ENCODE measurements around the gene PTPRD.

PTPRD gene

DNA sequence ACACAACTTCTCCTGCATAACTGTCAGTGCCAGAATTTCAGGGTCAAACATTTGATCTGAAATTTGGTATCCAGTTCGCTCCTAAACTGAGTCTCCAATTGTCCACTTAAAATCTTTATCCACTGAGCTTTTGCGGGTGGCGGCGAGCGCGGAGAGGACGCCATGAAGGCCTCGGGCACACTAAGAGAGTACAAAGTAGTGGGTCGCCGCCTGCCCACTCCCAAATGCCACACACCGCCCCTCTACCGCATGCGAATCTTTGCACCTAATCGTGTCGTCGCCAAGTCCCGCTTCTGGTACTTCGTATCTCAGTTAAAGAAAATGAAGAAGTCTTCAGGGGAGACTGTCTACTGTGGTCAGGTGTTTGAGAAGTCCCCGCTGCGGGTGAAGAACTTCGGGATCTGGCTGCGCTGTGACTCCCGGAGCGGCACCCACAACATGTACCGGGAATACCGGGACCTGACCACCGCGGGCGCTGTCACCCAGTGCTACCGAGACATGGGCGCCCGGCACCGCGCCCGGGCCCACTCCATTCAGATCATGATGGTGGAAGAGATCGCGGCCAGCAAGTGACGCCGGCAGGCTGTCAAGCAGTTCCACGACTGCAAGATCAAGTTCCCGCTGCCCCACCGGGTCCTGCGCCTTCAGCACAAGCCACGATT, 1899.5 kb downstream of the PTPRD start:
- TF ChIP-seq, protein P1, sequence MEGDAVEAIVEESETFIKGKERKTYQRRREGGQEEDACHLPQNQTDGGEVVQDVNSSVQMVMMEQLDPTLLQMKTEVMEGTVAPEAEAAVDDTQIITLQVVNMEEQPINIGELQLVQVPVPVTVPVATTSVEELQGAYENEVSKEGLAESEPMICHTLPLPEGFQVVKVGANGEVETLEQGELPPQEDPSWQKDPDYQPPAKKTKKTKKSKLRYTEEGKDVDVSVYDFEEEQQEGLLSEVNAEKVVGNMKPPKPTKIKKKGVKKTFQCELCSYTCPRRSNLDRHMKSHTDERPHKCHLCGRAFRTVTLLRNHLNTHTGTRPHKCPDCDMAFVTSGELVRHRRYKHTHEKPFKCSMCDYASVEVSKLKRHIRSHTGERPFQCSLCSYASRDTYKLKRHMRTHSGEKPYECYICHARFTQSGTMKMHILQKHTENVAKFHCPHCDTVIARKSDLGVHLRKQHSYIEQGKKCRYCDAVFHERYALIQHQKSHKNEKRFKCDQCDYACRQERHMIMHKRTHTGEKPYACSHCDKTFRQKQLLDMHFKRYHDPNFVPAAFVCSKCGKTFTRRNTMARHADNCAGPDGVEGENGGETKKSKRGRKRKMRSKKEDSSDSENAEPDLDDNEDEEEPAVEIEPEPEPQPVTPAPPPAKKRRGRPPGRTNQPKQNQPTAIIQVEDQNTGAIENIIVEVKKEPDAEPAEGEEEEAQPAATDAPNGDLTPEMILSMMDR (IDR thresholded peaks at IDR 0.05; ENCODE audit: control extremely low read depth, extremely low read depth, low read depth, missing control alignments), result no peak
- POLR2A ChIA-PET, result no interaction called here
- no peak for DNase-seq (ENCODE audit: extremely low spot score)
- CTCF ChIA-PET, result no interaction called here

DNA sequence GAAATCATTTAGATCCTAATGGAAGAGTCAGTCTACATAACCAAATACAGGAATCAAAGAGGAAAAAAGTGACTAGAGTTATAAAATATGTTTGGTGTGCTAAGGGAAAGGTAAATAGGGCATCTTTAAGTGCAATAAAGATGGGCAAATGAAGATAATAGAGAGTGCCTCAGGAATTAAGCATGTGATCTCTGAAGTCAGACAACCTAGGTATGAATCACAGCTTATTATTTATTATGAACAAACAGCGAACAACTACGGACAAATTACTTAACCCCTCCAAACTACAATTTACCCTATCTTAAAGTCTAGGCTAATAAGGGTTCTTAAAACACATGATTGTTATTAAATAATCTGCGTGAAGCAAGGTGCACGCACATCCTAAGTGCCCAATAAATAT, 1903.1 kb downstream of the PTPRD start:
- CTCF ChIA-PET, result interaction anchor here (1.2 kb wide), 1 partner anchor 23 kb away, joined by 3 read pairs; no protein-coding TSS in a partner anchor
- no peak for DNase-seq (ENCODE audit: extremely low spot score)
- POLR2A ChIA-PET, result no interaction called here
- TF ChIP-seq, protein P1 (IDR thresholded peaks at IDR 0.05; ENCODE audit: control extremely low read depth, extremely low read depth, low read depth, missing control alignments), result no peak

DNA sequence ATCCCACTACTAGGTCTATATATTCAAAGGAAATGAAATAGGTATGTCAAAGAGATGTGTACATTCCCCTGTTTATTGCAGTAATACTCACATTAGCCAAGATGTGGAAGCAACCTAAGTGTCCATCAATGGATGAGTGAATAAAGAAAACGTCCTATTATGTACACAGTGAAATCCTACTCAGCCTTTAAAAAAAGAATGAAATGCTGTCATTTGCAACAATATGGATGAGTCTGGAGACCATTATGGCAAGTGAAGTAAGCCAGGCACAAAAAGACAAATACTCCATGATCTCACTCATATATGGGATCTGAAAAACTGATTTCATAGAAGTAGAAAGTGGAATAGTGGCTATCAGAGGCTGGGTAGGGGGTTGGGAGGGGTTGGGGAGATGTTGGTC, 1904.1 kb downstream of the PTPRD start:
- no peak for DNase-seq (ENCODE audit: extremely low spot score)
- TF ChIP-seq, protein P1 (IDR thresholded peaks at IDR 0.05; ENCODE audit: control extremely low read depth, extremely low read depth, low read depth, missing control alignments), result no peak
- POLR2A ChIA-PET, result no interaction called here
- CTCF ChIA-PET, result no interaction called here

DNA sequence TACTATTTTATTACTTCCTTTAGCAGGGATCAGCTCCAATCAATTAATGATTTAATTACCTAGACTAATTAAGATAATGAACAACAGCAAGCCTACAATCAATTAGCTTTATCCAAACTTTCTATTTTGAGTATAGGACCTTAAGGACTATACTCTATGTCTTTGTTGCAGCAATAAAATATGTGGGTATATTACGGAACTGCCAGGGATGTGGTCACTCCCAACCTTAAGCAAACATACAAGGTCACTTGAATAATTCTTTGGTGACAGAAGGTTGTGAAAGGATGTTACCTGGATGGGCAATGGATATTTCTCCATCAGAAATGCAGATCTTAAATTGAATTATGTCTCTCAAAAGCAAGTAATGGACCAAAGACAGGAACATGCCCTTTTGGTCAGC, 1905.8 kb downstream of the PTPRD start:
- no peak for DNase-seq (ENCODE audit: extremely low spot score)
- CTCF ChIA-PET, result no interaction called here
- POLR2A ChIA-PET, result no interaction called here
- TF ChIP-seq, protein P1 (IDR thresholded peaks at IDR 0.05; ENCODE audit: control extremely low read depth, extremely low read depth, low read depth, missing control alignments), result no peak

DNA sequence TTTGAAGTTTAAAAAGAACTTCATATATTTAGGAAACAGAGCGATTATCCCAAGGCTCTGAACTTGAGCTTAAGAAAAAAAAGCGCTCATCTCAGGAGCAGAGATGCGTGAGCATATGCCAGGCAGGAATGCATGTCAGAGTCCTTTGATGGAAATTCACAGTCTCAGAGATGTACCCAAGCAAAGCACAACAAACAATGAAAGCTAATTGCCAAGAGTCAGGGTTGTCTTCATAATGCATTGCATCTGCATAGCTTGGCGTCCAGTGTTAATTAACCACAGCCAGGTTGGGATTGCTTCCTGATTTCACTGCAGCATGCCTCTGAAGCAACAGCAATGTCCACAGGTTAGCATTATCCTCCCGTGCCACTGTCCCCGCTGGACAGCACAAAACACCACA, 1906.3 kb downstream of the PTPRD start:
- TF ChIP-seq, protein P1 (IDR thresholded peaks at IDR 0.05; ENCODE audit: control extremely low read depth, extremely low read depth, low read depth, missing control alignments), result no peak
- ChIA-PET CTCF (interaction anchor here (0.8 kb wide), 1 partner anchor 10 kb away, joined by 3 read pairs; no protein-coding TSS in a partner anchor), POLR2A (no interaction called here)
- no peak for DNase-seq (ENCODE audit: extremely low spot score)

DNA sequence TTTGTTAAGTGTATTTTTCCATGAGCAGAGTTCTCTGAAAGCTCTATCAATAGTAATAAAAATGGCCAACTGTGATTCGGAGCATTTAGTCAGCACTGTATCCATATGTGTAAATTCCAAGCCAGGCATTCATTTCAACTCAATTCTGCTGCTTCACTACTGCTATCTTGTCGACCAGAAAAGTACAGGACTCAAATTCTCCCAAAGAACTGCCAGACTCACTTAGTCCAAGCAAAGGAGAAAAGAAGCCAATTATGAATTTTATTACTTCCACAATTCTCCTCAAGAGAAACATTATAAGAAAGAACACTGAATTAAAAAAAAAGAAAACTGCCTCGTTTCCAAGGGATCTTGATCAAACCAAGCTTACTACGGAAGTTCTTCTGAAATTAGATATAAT, 1906.9 kb downstream of the PTPRD start:
- POLR2A ChIA-PET, result no interaction called here
- CTCF ChIA-PET, result interaction anchor here (0.8 kb wide), 1 partner anchor 9 kb away, joined by 3 read pairs; no protein-coding TSS in a partner anchor
- TF ChIP-seq, protein P1 (IDR thresholded peaks at IDR 0.05; ENCODE audit: control extremely low read depth, extremely low read depth, low read depth, missing control alignments), result no peak
- no peak for DNase-seq (ENCODE audit: extremely low spot score)
